MG63 (cell line): ENCODE data around the gene MSH5. TPM values are rescaled to one million over a fixed set of nuclear protein-coding genes. Genes with fewer than 3 reads are reported as not detected.
"Not testable (repeated sequence)": the region's sequence is repeated elsewhere in the genome, so short reads cannot be mapped to it uniquely, and the experiment has no call there.

Experiments used
- DNase-seq: peaks from one replicate; pipeline ENCODE4 v3.0.0-alpha.2; 2020
- H3K27me3 ChIP-seq: fragments of 250-450 bp; sonication (Bioruptor Pico); 2 replicates; pipeline ENCODE4 v1.5.1; 2020; ENCODE audit warnings: mild to moderate bottlenecking, moderate library complexity
- H3K36me3 ChIP-seq: fragments of 250-450 bp; sonication (Bioruptor Pico); 2 replicates; pipeline ENCODE4 v1.5.1; 2020; ENCODE audit warnings: mild to moderate bottlenecking, moderate library complexity
- H3K4me3 ChIP-seq: fragments of 250-450 bp; sonication (Bioruptor Pico); 2 replicates; pipeline ENCODE4 v1.5.1; 2020; ENCODE audit warnings: mild to moderate bottlenecking, moderate library complexity
- H3K9me3 ChIP-seq: fragments of 250-450 bp; sonication (Bioruptor Pico); 2 replicates; pipeline ENCODE4 v1.5.1; 2020; ENCODE audit warnings: mild to moderate bottlenecking, moderate library complexity
- total RNA-seq: library from RNA; depleted of rRNA; stranded (reverse); fragments of >200 nt; shearing (Covaris generic); gene quantifications from 2 replicates; pipeline ENCODE4 v1.2.3, GENCODE V29; 2014; ENCODE audit warnings: low replicate concordance; rRNA removed

Gene MSH5
- total RNA-seq, 1 experiment from 2014 or later, result 6.3 TPM

DNA sequence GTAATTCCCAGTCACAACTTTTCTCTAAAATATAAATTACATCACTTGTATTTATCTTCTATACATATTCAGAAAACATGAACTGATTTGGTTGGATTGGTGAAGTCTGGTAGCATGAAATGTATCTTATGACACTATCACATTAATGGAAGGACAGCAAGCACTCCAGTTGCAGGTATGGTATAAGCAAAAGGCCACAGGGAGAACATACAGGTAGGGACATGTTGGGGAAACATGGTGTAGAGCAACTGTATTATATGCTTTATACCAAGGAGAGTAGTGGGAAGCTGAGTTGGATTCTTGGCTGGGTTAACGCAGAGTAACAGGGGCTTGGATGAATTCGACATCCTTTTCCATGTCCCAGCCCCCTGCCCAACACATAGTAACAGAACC lies 57.2 kb downstream of the MSH5 start:
- no peaks in the 10 kb centered on the region for H3K9me3 ChIP-seq
- no peaks in the 10 kb centered on the region for H3K27me3 ChIP-seq
- H3K36me3 ChIP-seq, result no peaks in the 10 kb centered on the region; the same call in 1 of the 2 replicates
- no peak overlapping the region for H3K4me3 ChIP-seq
- DNase-seq, result no peak

- no peak for DNase-seq
- Histone ChIP-seq H3K27me3 (no peaks in the 10 kb centered on the region), H3K9me3 (no peaks in the 10 kb centered on the region), H3K36me3 (no peaks in the 10 kb centered on the region; the same call in 1 of the 2 replicates), H3K4me3 (no peak overlapping the region)
Observed at GRCh38 chr6:31797588-31797987, 57.8 kb downstream of the MSH5 start.

DNA sequence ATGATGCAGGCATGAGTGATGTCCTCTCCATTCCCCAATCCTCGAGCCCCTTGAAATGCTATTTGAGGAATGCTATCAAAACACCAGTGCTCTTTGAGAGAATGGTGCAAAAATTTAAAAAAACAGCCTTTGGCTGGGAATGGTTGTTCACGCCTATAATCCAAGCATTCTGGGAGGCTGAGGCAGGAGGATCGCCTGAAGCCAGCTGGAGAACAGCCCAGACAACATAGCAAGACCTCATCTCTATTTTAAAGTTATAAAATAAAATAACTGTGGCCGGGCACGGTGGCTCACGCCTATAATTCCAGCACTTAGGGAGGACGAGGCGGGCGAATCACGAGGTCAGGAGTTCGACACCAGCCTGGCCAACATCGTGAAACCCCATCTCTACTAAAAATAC lies 60.0 kb downstream of the MSH5 start:
- Histone ChIP-seq H3K4me3 (no peak overlapping the region), H3K9me3 (no peaks in the 10 kb centered on the region), H3K36me3 (no peaks in the 10 kb centered on the region), H3K27me3 (no peaks in the 10 kb centered on the region)
- DNase-seq, result peak; percentile 74

DNA sequence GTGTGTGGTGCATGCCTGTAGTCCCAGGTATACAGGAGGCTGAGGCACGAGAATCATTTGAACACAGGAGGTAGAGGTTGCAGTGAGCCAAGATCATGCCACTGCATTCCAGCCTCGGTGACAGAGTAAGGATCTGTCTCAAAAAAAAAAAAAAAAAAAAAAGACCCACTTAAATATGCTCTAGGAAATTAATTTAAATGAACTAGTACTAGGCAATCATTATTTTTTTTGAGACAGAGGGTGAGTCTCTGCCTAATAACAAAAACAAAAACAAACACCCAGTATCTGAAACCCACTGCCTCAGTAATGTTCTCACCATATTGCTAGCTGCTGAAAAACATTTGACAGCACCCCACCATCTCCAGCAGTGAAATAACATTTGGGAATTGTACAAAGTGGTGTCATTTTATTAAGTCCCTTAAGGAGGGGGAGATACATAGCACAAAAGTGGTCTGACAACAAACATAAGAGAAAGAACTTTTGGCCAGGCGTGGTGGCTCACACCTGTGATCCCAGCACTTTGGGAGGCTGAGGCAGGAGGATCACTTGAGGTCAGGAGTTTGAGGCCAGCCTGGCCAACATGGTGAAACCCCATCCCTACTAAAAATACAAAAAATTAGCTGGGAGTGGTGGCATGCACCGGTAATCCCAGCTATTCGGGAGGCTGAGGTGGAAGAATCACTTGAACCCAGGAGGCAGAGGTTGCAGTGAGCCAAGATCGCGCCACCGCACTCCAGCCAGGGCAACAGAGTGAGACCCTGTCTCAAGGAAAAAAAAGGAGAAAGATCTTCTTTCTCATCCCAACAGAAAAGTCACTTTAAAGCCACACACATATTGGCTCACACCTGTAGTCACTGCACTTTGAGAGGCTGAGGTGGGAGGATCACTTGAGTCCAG lies 61.5 kb downstream of the MSH5 start:
- H3K9me3 ChIP-seq, H3K36me3 ChIP-seq, DNase-seq, H3K4me3 ChIP-seq, H3K27me3 ChIP-seq: not testable (repeated sequence)

DNA sequence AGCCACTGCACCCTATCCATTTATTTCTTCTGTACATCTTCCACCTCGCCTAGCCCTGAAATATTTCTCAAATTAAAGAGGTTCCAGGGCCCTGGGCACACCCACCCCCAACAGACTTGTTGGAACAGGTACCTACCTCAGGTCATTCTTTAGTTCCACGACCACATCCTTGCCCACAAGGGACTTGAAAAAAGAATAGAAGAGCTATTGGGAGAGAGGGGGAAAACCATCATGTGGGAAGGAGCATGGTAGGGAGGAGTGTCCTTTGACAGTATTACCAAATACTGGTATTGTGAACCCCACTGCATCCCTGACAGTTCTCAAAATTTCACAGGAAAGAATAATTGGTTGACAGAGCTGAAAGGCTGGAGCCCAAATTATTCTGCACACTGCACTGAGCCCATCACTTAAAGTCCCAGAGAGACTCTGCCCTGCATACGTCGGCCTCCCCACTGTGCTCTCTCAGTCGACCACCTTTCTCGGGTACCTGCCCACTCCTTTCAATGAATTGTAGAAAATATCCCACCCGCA lies 66.2 kb downstream of the MSH5 start:
- H3K9me3 ChIP-seq, result no peaks in the 10 kb centered on the region
- no peaks in the 10 kb centered on the region for H3K27me3 ChIP-seq
- H3K36me3 ChIP-seq, result no peaks in the 10 kb centered on the region
- H3K4me3 ChIP-seq, result peak overlapping the region; percentile 79
- DNase-seq, result no peak

DNA sequence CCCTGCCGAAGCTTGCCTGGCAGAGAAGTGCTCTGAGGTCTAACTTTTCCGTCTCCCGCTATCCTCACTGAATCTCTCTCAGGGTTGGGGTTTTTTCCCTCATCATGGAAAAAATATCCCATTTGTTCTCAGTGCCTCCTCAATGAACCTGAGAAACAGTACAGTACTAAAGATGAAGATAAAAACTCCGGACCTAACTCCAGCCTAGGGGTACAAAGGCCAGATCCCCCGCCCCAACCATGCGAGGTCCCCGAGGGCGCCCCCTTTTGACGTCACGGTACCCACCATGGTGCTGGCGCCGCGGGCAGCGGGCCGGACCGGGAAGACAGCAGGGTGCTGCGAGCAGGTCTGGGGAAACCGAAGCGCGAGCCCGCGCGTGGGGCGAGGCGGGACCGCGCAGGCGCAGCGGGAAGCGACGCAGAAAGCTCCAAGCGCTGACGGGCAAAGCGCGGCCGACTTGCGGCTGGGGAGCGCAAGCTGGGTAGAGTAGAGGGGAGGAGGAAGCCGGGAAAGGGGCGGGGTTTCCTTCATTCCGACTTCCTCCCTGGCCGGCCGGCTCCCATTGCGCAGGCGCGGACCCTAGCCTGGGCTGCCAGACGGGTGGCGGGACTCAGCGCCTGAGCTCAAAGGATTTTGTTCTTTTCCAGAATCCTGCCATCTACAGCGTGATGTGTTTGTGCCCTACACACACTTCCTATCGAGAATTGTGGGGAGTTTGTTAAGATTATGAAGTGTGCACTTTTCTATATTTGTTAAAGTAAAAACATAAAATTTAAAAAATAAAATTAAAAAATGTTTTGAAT lies 66.9 kb downstream of the MSH5 start, which contains the start of gene LSM2:
Gene LSM2, minus strand, starts transcription at position 497 of the 803 bp plus-strand sequence. Its CDS starts 209 bp downstream, at position 288.
- peak; percentile 92 for DNase-seq
- H3K27me3 ChIP-seq, result no peaks in the 10 kb centered on the region

DNA sequence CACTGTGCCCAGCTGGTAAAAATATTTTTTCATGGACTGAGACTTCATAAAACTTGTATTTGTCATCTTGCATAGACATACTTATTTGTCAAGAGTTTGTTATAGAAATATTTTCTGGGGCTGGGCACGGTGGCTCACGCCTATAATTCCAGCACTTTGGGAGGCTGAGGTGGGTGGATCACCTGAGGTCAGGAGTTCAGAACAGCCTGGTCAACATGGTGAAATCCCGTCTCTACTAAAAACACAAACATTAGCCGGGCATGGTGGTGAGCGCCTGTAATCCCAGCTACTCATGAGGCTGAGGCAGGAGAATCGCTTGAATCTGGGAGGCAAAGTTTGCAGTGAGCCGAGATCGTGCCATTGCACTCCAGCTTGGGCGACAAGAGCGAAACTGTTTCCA lies 68.8 kb downstream of the MSH5 start:
- H3K27me3 ChIP-seq, H3K36me3 ChIP-seq, H3K4me3 ChIP-seq, H3K9me3 ChIP-seq, DNase-seq: not testable (repeated sequence)

More for the DNA sequence above, 66.9 kb downstream of the MSH5 start, which contains the start of gene LSM2:
- Histone ChIP-seq H3K4me3 (peak within 1 kb of the TSS; percentile 79), H3K36me3 (no peaks in the 10 kb centered on the region), H3K9me3 (no peaks in the 10 kb centered on the region)

- no peak for DNase-seq
- Histone ChIP-seq H3K36me3 (no peaks in the 10 kb centered on the region), H3K27me3 (no peaks in the 10 kb centered on the region), H3K9me3 (no peaks in the 10 kb centered on the region), H3K4me3 (no peak overlapping the region)
Observed at GRCh38 chr6:31811645-31812044, 71.8 kb downstream of the MSH5 start.

Other genes with a start within 250 kb of the MSH5 start
- 13.1 and 17.6 TPM in 2 replicates for gene MICB, start 241.9 kb upstream of the MSH5 start, total RNA-seq
- gene MCCD1, start 211.0 kb upstream of the MSH5 start, total RNA-seq, result not detected in 2 replicates
- 389 and 536 TPM in 2 replicates for gene DDX39B, start 198.0 kb upstream of the MSH5 start, total RNA-seq
- 2.1 and 3.4 TPM in 2 replicates for gene ATP6V1G2, start 193.4 kb upstream of the MSH5 start, total RNA-seq
- 19.7 and 29.3 TPM in 2 replicates for gene NFKBIL1, start 192.4 kb upstream of the MSH5 start, total RNA-seq
- not detected in 2 replicates for gene LTA, start 167.7 kb upstream of the MSH5 start, total RNA-seq
- gene TNF, start 164.4 kb upstream of the MSH5 start, total RNA-seq, result not detected in 2 replicates
- gene LTB, start 157.6 kb upstream of the MSH5 start, total RNA-seq, result not detected in 2 replicates
- not detected in 2 replicates for gene LST1, start 153.7 kb upstream of the MSH5 start, total RNA-seq
- not detected in 2 replicates for gene NCR3, start 147.0 kb upstream of the MSH5 start, total RNA-seq
- gene AIF1, start 124.8 kb upstream of the MSH5 start, total RNA-seq, result not detected in 2 replicates
- 17.1 and 18.2 TPM in 2 replicates for gene PRRC2A, start 119.3 kb upstream of the MSH5 start, total RNA-seq
- gene BAG6, start 87.3 kb upstream of the MSH5 start, total RNA-seq, result 82.2 and 194 TPM in 2 replicates
- gene APOM, start 84.1 kb upstream of the MSH5 start, total RNA-seq, result 0.56 TPM in 1 of 2 replicates, not detected in the other
- gene C6orf47, start 79.2 kb upstream of the MSH5 start, total RNA-seq, result 5.9 and 6.5 TPM in 2 replicates
- 21.4 and 24.2 TPM in 2 replicates for gene GPANK1, start 75.0 kb upstream of the MSH5 start, total RNA-seq
- 88.8 and 99.8 TPM in 2 replicates for gene CSNK2B, start 73.9 kb upstream of the MSH5 start, total RNA-seq
- gene LY6G5B, start 70.0 kb upstream of the MSH5 start, total RNA-seq, result 0.42 and 1.1 TPM in 2 replicates
- not detected in 2 replicates for gene LY6G5C, start 58.9 kb upstream of the MSH5 start, total RNA-seq
- 19.4 and 43.4 TPM in 2 replicates for gene ABHD16A, start 36.7 kb upstream of the MSH5 start, total RNA-seq
- gene LY6G6F, start 33.1 kb upstream of the MSH5 start, total RNA-seq, result not detected in 2 replicates
- gene LY6G6D, start 24.7 kb upstream of the MSH5 start, total RNA-seq, result not detected in 2 replicates
- gene LY6G6C, start 18.3 kb upstream of the MSH5 start, total RNA-seq, result not detected in 2 replicates
- not detected in 2 replicates for gene MPIG6B, start 16.6 kb upstream of the MSH5 start, total RNA-seq
- 24.6 and 31.9 TPM in 2 replicates for gene DDAH2, start 10.7 kb upstream of the MSH5 start, total RNA-seq
- gene CLIC1, start 3.5 kb upstream of the MSH5 start, total RNA-seq, result 571 and 764 TPM in 2 replicates
- 2.5 TPM in 1 of 2 replicates, not detected in the other for gene SAPCD1, start 22.7 kb downstream of the MSH5 start, total RNA-seq
- 0.13 and 0.84 TPM in 2 replicates for gene VWA7, start 37.3 kb downstream of the MSH5 start, total RNA-seq
- gene VARS1, start 55.7 kb downstream of the MSH5 start, total RNA-seq, result 58.8 and 107 TPM in 2 replicates
- 57.0 and 58.4 TPM in 2 replicates for gene LSM2, start 67.0 kb downstream of the MSH5 start, total RNA-seq
- gene HSPA1L, start 75.3 kb downstream of the MSH5 start, total RNA-seq, result 0.33 and 0.39 TPM in 2 replicates
- 32.5 and 71.8 TPM in 2 replicates for gene HSPA1A, start 75.5 kb downstream of the MSH5 start, total RNA-seq
- gene HSPA1B, start 87.7 kb downstream of the MSH5 start, total RNA-seq, result 48.7 and 72.1 TPM in 2 replicates
- 11.7 and 14.6 TPM in 2 replicates for gene NEU1, start 122.8 kb downstream of the MSH5 start, total RNA-seq
- gene SLC44A4, start 139.0 kb downstream of the MSH5 start, total RNA-seq, result not detected in 2 replicates
- 30.4 and 38.9 TPM in 2 replicates for gene EHMT2, start 157.7 kb downstream of the MSH5 start, total RNA-seq
- gene ZBTB12, start 162.1 kb downstream of the MSH5 start, total RNA-seq, result 0.67 and 9.3 TPM in 2 replicates
- gene C2, start 187.7 kb downstream of the MSH5 start, total RNA-seq, result 0.13 and 0.20 TPM in 2 replicates
- gene CFB, start 206.1 kb downstream of the MSH5 start, total RNA-seq, result 2.2 and 6.9 TPM in 2 replicates
- gene NELFE, start 219.0 kb downstream of the MSH5 start, total RNA-seq, result 111 and 131 TPM in 2 replicates
- 22.9 and 25.2 TPM in 2 replicates for gene SKIC2, start 219.2 kb downstream of the MSH5 start, total RNA-seq
- gene DXO, start 232.1 kb downstream of the MSH5 start, total RNA-seq, result 9.8 and 13.7 TPM in 2 replicates
- 0.26 TPM in 1 of 2 replicates, not detected in the other for gene C4A, start 242.1 kb downstream of the MSH5 start, total RNA-seq